HepG2 (cell line): ENCODE measurements around the gene GALNT12. TPM values are rescaled to one million over a fixed set of nuclear protein-coding genes. Genes with fewer than 3 reads are reported as not detected.

Experiments used
- AKNA ChIP-seq: sonication (generic); formaldehyde crosslinking; IDR thresholded peaks from 2 replicates; pipeline ENCODE4 v1.4.0; 2020; ENCODE audit warnings: missing genetic modification reagents, borderline replicate concordance
- ATF7 ChIP-seq, 2 experiments: fragments of 450-650 bp in 1 of 2; sonication (generic) in 1 of 2; formaldehyde crosslinking in 1 of 2; IDR thresholded peaks; 2 replicates each; pipeline versions ENCODE4 v1.4.0 to v1.6.1; 2016 to 2020; ENCODE audit warnings: antibody characterized with exemption in 1 of 2, mild to moderate bottlenecking in 1 of 2, missing genetic modification reagents in 1 of 2
- CAMTA2 ChIP-seq: sonication (generic); formaldehyde crosslinking; IDR thresholded peaks from 2 replicates; pipeline ENCODE4 v1.4.0; 2020; ENCODE audit warnings: mild to moderate bottlenecking, missing genetic modification reagents, borderline replicate concordance
- FOSL2 ChIP-seq: sonication (generic); formaldehyde crosslinking; IDR thresholded peaks from 2 replicates; pipeline ENCODE4 v1.4.0; 2020; ENCODE audit warnings: missing genetic modification reagents
- FOXK2 ChIP-seq: fragments of 450-650 bp; IDR thresholded peaks from 2 replicates; pipeline ENCODE4 v1.6.1; 2016
- FOXO1 ChIP-seq: sonication (generic); formaldehyde crosslinking; IDR thresholded peaks from 2 replicates; pipeline ENCODE4 v1.4.0; 2020; ENCODE audit warnings: missing genetic modification reagents
- GATAD2A ChIP-seq: IDR thresholded peaks from 2 replicates; pipeline ENCODE4 v1.6.1; 2016
- HIC2 ChIP-seq: sonication (generic); formaldehyde crosslinking; IDR thresholded peaks from 2 replicates; pipeline ENCODE4 v1.9.0; 2022; ENCODE audit warnings: low read depth, missing genetic modification reagents
- HNRNPLL ChIP-seq: fragments of 200-400 bp; formaldehyde crosslinking; IDR thresholded peaks from 2 replicates; pipeline ENCODE4 v1.6.1; 2017; ENCODE audit warnings: mild to moderate bottlenecking, low read depth, low read length; ENCODE audit not compliant: poor library complexity, severe bottlenecking
- MLX ChIP-seq: IDR thresholded peaks from 2 replicates; pipeline ENCODE4 v1.6.1; 2016
- STAT6 ChIP-seq: sonication (generic); formaldehyde crosslinking; IDR thresholded peaks from 2 replicates; pipeline ENCODE4 v1.4.0; 2020; ENCODE audit warnings: missing genetic modification reagents, mild to moderate bottlenecking, borderline replicate concordance
- TMF1 ChIP-seq: sonication (generic); formaldehyde crosslinking; IDR thresholded peaks from 2 replicates; pipeline ENCODE4 v1.8.1; 2022; ENCODE audit warnings: low read depth, missing genetic modification reagents
- ZNF256 ChIP-seq: sonication (generic); formaldehyde crosslinking; conservative IDR thresholded peaks from 2 replicates; pipeline ENCODE4 v1.4.0; 2020; ENCODE audit warnings: missing genetic modification reagents
- ZNF343 ChIP-seq: sonication (generic); formaldehyde crosslinking; IDR thresholded peaks from 2 replicates; pipeline ENCODE4 v1.4.0; 2020; ENCODE audit warnings: mild to moderate bottlenecking, missing genetic modification reagents
- ZNF598 ChIP-seq: sonication (generic); formaldehyde crosslinking; IDR thresholded peaks from 2 replicates; pipeline ENCODE4 v1.5.1; 2020; ENCODE audit warnings: mild to moderate bottlenecking, missing genetic modification reagents, borderline replicate concordance
- ZNF800 ChIP-seq: sonication (generic); formaldehyde crosslinking; IDR thresholded peaks from 2 replicates; pipeline ENCODE4 v1.4.0; 2020; ENCODE audit warnings: missing genetic modification reagents
- polyA plus RNA-seq, 8 experiments: library from polyadenylated mRNA; depleted of rRNA in 3 of 8; stranded (reverse) in 7 of 8; unstranded in 1 of 8; fragments of >200 nt; fragmentation: Illumina TruSeq in 4 of 8; extraction: Trizol in 4 of 8; gene quantifications; 2 replicates each; pipeline versions ENCODE4 v1.2.1 to v1.2.3, GENCODE V29; 2011 to 2016; ENCODE audit warnings: low read depth in 4 of 8, missing spikeins in 1 of 8, mixed read lengths in 1 of 8; ENCODE audit not compliant: insufficient read depth in 1 of 8
- total RNA-seq, 5 experiments: library from RNA; depleted of rRNA; stranded (reverse); fragments of >200 nt; fragmentation: Illumina TruSeq; extraction: Trizol; gene quantifications; 2 replicates each; pipeline ENCODE4 v1.2.3, GENCODE V29; 2016; ENCODE audit warnings: low read depth in 1 of 5

Gene GALNT12
- total and polyA plus RNA-seq, 2 of the 13 experiments (the other 11 are each of a cell fraction or from before 2014, with no cell fraction given), result 0.07 TPM; not detected in 1

GRCh38 chr9:98848450-98849149 is 41.1 kb downstream of the GALNT12 start (continued):
- 0 out of 2 replicates have a peak, but pooled peaks have one; percentile 55 for TF ChIP-seq ZNF800
- TF ChIP-seq GATAD2A (CRISPR knock-in tag), result peak; percentile 80
- peak; percentile 87 for TF ChIP-seq FOXK2
- TF ChIP-seq TMF1 (CRISPR knock-in tag), result no peak
- no peak for TF ChIP-seq STAT6 (CRISPR knock-in tag)
- no peak for TF ChIP-seq HNRNPLL
- TF ChIP-seq MLX (CRISPR knock-in tag), result 0 out of 2 replicates have a peak, but pooled peaks have one; percentile 47
- TF ChIP-seq CAMTA2 (CRISPR knock-in tag), result no peak
- no peak for TF ChIP-seq ZNF343 (CRISPR knock-in tag)
- TF ChIP-seq FOXO1 (CRISPR knock-in tag), result peak; percentile 19; the same call in 1 of the 2 replicates
- TF ChIP-seq ZNF598 (CRISPR knock-in tag), result no peak
- no peak for TF ChIP-seq HIC2 (CRISPR knock-in tag)
- TF ChIP-seq FOSL2 (CRISPR knock-in tag), result peak; percentile 77
- no peak for TF ChIP-seq ZNF256
- no peak for TF ChIP-seq ATF7 (IDR thresholded peaks at IDR 0.05)
- TF ChIP-seq ATF7 (CRISPR knock-in tag; IDR thresholded peaks at IDR 0.05), result no peak
- TF ChIP-seq AKNA (CRISPR knock-in tag), result no peak
